Endothelial cell of umbilical vein (primary cell): ENCODE results near the gene CCND1. TPM values are rescaled to one million over a fixed set of nuclear protein-coding genes. Genes with fewer than 3 reads are reported as not detected.

Experiments used
- BruUV-seq: library from RNA; stranded (reverse); fragments of 400-500 nt; replicated peaks from 2 replicates; lab custom pipeline; 2021; lab: Mats Ljungman, UMichigan
- CTCF ChIA-PET: fragments of 300-600, 350-600 bp; sonication (Branson Sonifier 250); formaldehyde crosslinking; loops from one replicate; lab custom pipeline; 2021; ENCODE audit warnings: antibody characterized with exemption, inconsistent platforms; lab: Charles Lee
- POLR2A ChIA-PET: fragments of 300-600, 350-600 bp; sonication (Branson Sonifier 250); formaldehyde crosslinking; loops from one replicate; lab custom pipeline; 2021; ENCODE audit warnings: antibody characterized with exemption, inconsistent platforms; lab: Charles Lee
- DNase-seq: peaks from one replicate; pipeline ENCODE4 v3.0.0-alpha.2; 2011; ENCODE audit warnings: low read depth, low spot score
- FAIRE-seq: peaks from 2 replicates; lab custom pipeline; 2011; peaks lifted over from hg19 to GRCh38; lab: Jason Lieb, UNC
- H2AFZ ChIP-seq: 2 replicates; pipeline ENCODE4 v1.6.0; 2012; ENCODE audit warnings: low read depth, low read length, control low read depth, inconsistent platforms
- H3K27ac ChIP-seq: 2 replicates; pipeline ENCODE4 v1.5.1; 2011; ENCODE audit warnings: low read depth, mild to moderate bottlenecking, control low read depth, low read length, moderate library complexity; ENCODE audit not compliant: insufficient read depth
- H3K27me3 ChIP-seq, 2 experiments: 2 replicates each; pipeline versions ENCODE4 v1.6.0 to v1.6.1; 2011; ENCODE audit warnings: low read length in 2 of 2, mixed read lengths in 1 of 2; ENCODE audit not compliant: control insufficient read depth in 2 of 2, insufficient read depth in 2 of 2
- H3K36me3 ChIP-seq, 2 experiments: 2 replicates in 1 of 2; 3 replicates in 1 of 2; pipeline ENCODE4 v1.5.1; 2011; ENCODE audit warnings: low read length in 2 of 2, mild to moderate bottlenecking in 1 of 2, moderate library complexity in 1 of 2; ENCODE audit not compliant: control insufficient read depth in 2 of 2, insufficient read depth in 2 of 2; ENCODE audit errors: extremely low read depth in 1 of 2
- H3K4me1 ChIP-seq: 3 replicates; pipeline ENCODE4 v1.5.1; 2011; ENCODE audit warnings: mild to moderate bottlenecking, low read length; ENCODE audit not compliant: control insufficient read depth, insufficient read depth; ENCODE audit errors: extremely low read depth
- H3K4me2 ChIP-seq: 2 replicates; pipeline ENCODE4 v1.6.1; 2011; ENCODE audit warnings: low read length, control low read depth, mixed read lengths; ENCODE audit not compliant: insufficient read depth
- H3K4me3 ChIP-seq, 3 experiments: fragments of 200-600 bp in 1 of 3; sonication (generic), shearing (Covaris generic) in 1 of 3; replicated peaks in 1 of 3; 2 replicates each; pipeline ENCODE4 v1.5.1; 2011 to 2016; ENCODE audit warnings: control low read depth in 3 of 3, low read length in 3 of 3, mild to moderate bottlenecking in 2 of 3, inconsistent platforms in 1 of 3, low read depth in 1 of 3, moderate library complexity in 1 of 3; ENCODE audit not compliant: insufficient read depth in 1 of 3
- H3K79me2 ChIP-seq: 2 replicates; pipeline ENCODE4 v1.6.0; 2012; ENCODE audit warnings: low read length, inconsistent platforms; ENCODE audit not compliant: control insufficient read depth, insufficient read depth
- H3K9ac ChIP-seq: replicated peaks from 2 replicates; pipeline ENCODE3; 2011; ENCODE audit warnings: low read length, control low read depth; ENCODE audit not compliant: insufficient read depth; ENCODE audit errors: extremely low read depth
- H3K9me1 ChIP-seq: replicated peaks from 3 replicates; pipeline ENCODE4 v1.6.0; 2011; ENCODE audit warnings: mild to moderate bottlenecking, low read length; ENCODE audit not compliant: control insufficient read depth, insufficient read depth; ENCODE audit errors: extremely low read depth
- H3K9me3 ChIP-seq: replicated peaks from 2 replicates; pipeline ENCODE4 v1.5.1; 2012; ENCODE audit warnings: low read length, inconsistent platforms; ENCODE audit not compliant: control insufficient read depth, insufficient read depth
- H4K20me1 ChIP-seq: replicated peaks from 2 replicates; pipeline ENCODE3; 2011; ENCODE audit warnings: mild to moderate bottlenecking, low read length; ENCODE audit not compliant: control insufficient read depth, insufficient read depth; ENCODE audit errors: extremely low read depth
- EZH2 ChIP-seq: IDR thresholded peaks from 2 replicates; pipeline ENCODE4 v1.6.1; 2012; ENCODE audit warnings: borderline replicate concordance, low read depth, mild to moderate bottlenecking, moderate library complexity, low read length, inconsistent platforms; ENCODE audit not compliant: severe bottlenecking
- FOS ChIP-seq: IDR thresholded peaks from 2 replicates; pipeline ENCODE4 v1.6.1; 2011; ENCODE audit warnings: mild to moderate bottlenecking, low read length, moderate library complexity, borderline replicate concordance; ENCODE audit not compliant: insufficient read depth
- GATA2 ChIP-seq: IDR thresholded peaks from 2 replicates; pipeline ENCODE4 v1.7.0; 2011; ENCODE audit warnings: low read depth, mild to moderate bottlenecking, moderate library complexity, mixed read lengths, low read length; ENCODE audit not compliant: insufficient read length, insufficient read depth
- JUN ChIP-seq: IDR thresholded peaks from 2 replicates; pipeline ENCODE4 v1.6.1; 2011; ENCODE audit warnings: borderline replicate concordance, low read depth; ENCODE audit not compliant: insufficient read length, insufficient read depth
- MAX ChIP-seq: IDR thresholded peaks from 2 replicates; pipeline ENCODE4 v1.6.1; 2011; ENCODE audit not compliant: insufficient read depth, insufficient read length
- MYC ChIP-seq: IDR thresholded peaks from one replicate; pipeline ENCODE4 v1.6.1; 2011; ENCODE audit warnings: mild to moderate bottlenecking, low read depth, low read length
- POLR2A ChIP-seq: IDR thresholded peaks from 2 replicates; pipeline ENCODE4 v1.6.1; 2012; ENCODE audit warnings: low read depth, mild to moderate bottlenecking, control low read depth, low read length
- POLR2AphosphoS5 ChIP-seq: IDR thresholded peaks from 2 replicates; pipeline ENCODE4 v1.6.1; 2012; ENCODE audit warnings: low read depth, mild to moderate bottlenecking, control low read depth, low read length, moderate library complexity; ENCODE audit not compliant: insufficient read depth
- dilution Hi-C: fragments of 300-500 bp; cut with MboI; formaldehyde crosslinking; loops from one replicate; pipeline ENCODE4 v1.15.0; 2019; ENCODE audit warnings: low sequenced_read_pairs; ENCODE audit not compliant: extremely low pct_ligation_motif_present
- intact Hi-C: fragments of 100-400 bp; cut with micrococcal nuclease; formaldehyde crosslinking; loops from one replicate; pipeline ENCODE4 v1.10.0; 2022
- polyA plus RNA-seq, 4 experiments: library from polyadenylated mRNA; depleted of rRNA in 3 of 4; stranded (reverse) in 3 of 4; unstranded in 1 of 4; fragments of >200 nt; gene quantifications; 2 replicates each; pipeline versions ENCODE4 v1.2.1 to v1.2.3, GENCODE V29; 2011 to 2012; ENCODE audit warnings: missing spikeins in 1 of 4
- total RNA-seq: library from RNA; stranded (reverse); gene quantifications from 2 replicates; pipeline ENCODE4 v1.2.3, GENCODE V29; 2021
- TF ChIP-seq, protein P1 (sequence below), 2 donors: IDR thresholded peaks; 1 replicate in 1 of 2; 2 replicates in 1 of 2; pipeline ENCODE4 v1.5.1; 2011; ENCODE audit warnings: low read length in 2 of 2, mild to moderate bottlenecking in 2 of 2, moderate library complexity in 2 of 2, control low read depth in 1 of 2, inconsistent platforms in 1 of 2, low read depth in 1 of 2; ENCODE audit not compliant: insufficient read depth in 1 of 2; ENCODE audit errors: extremely low read depth in 1 of 2

Gene CCND1
- total and polyA plus RNA-seq, 2 donors (not counting 3 experiments of a cell fraction or from before 2014, with no cell fraction given) = 98.7 to 370 TPM

DNA sequence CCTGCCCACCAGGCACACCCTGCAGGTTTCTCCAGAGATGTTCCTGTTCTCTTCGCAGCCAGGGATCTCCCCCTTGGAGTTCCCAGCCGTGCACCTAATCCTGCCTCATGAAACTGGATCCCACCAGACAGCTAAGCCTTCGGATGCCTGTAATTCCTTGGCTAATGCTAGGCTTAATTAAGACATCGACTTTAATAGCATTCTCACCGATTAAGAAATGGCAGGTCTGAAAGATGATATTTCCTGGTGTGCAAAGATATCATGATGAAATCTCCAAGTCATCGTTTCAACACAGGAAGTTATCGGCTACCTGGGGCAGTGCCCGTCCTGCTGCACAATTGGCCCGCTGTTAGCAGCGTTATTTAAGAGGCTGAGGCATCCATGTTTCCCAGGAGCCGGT is 41.5 kb upstream of the CCND1 start:
- POLR2A ChIA-PET = no interaction called here
- no peak overlapping the region for H3K4me2 ChIP-seq

More for the DNA sequence above, 41.5 kb upstream of the CCND1 start:
- dilution Hi-C loops = no loop called here
- DNase-seq (no peak), FAIRE-seq (no peak)
- H3K4me1 ChIP-seq = no peaks in the 10 kb centered on the region
- no peaks in the 10 kb centered on the region for H3K79me2 ChIP-seq
- no peaks in the 10 kb centered on the region for H3K9me3 ChIP-seq
- no peaks in the 10 kb centered on the region for H4K20me1 ChIP-seq
- CTCF ChIA-PET = interaction anchor here (0.8 to 1.1 kb wide), 2 partner anchors 11 to 468 kb away, joined by 3 to 5 read pairs; no protein-coding TSS in a partner anchor
- no peaks in the 10 kb centered on the region for H3K9me1 ChIP-seq
- H3K27me3 ChIP-seq = peaks cover 7 to 13% of the 10 kb centered on the region in 2 experiments
- no TSS peak for BruUV-seq
- H3K4me3 ChIP-seq = no peak overlapping the region
- H2AFZ ChIP-seq = no peak overlapping the region
- no peak overlapping the region for H3K9ac ChIP-seq
- no peak for TF ChIP-seq FOS
- TF ChIP-seq, protein P1, sequence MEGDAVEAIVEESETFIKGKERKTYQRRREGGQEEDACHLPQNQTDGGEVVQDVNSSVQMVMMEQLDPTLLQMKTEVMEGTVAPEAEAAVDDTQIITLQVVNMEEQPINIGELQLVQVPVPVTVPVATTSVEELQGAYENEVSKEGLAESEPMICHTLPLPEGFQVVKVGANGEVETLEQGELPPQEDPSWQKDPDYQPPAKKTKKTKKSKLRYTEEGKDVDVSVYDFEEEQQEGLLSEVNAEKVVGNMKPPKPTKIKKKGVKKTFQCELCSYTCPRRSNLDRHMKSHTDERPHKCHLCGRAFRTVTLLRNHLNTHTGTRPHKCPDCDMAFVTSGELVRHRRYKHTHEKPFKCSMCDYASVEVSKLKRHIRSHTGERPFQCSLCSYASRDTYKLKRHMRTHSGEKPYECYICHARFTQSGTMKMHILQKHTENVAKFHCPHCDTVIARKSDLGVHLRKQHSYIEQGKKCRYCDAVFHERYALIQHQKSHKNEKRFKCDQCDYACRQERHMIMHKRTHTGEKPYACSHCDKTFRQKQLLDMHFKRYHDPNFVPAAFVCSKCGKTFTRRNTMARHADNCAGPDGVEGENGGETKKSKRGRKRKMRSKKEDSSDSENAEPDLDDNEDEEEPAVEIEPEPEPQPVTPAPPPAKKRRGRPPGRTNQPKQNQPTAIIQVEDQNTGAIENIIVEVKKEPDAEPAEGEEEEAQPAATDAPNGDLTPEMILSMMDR (IDR thresholded peaks at IDR 0.05; ENCODE audit: extremely low read depth in 1 of 2, insufficient read depth in 1 of 2, low read depth in 1 of 2, low read length in 2 of 2) = no peak
- no peak for TF ChIP-seq JUN
- no peak for TF ChIP-seq MYC
- TF ChIP-seq POLR2A = no peak
- TF ChIP-seq GATA2 = no peak
- TF ChIP-seq MAX = no peak
- no peak for TF ChIP-seq EZH2
- no peak for TF ChIP-seq POLR2AphosphoS5
- H3K36me3 ChIP-seq = no peaks in the 10 kb centered on the region
- no peak overlapping the region for H3K27ac ChIP-seq
- intact Hi-C loops = no loop called here
